T1000 (cell line): ENCODE measurements around the gene ARFGEF2.
"Not testable (repeated sequence)": the region's sequence is repeated elsewhere in the genome, so short reads cannot be mapped to it uniquely, and the experiment has no call there.

Experiments used
- DNase-seq: peaks from one replicate; lab custom pipeline; 2025; ENCODE audit warnings: mixed read lengths; lab: John Stamatoyannopoulos, UW

The ARFGEF2 gene

DNA sequence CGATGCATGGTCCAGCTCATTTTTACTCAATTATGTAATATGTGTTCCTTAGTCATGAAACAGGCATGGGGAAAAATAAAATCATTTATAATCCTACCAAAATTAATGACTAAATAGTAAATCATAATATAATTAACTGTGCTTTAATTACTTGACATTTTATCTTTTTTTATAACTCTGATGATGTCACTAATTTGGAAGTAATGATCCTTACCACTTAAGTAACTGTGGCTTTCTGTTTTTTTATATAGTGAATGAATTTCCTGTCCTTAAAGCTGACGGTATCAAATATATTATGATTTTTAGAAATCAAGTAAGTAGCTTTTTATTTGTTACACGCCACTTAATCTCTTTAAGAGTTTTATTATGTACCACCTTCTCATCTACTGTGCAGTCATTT, 156.8 kb downstream of the ARFGEF2 start:
- no peak for DNase-seq

DNA sequence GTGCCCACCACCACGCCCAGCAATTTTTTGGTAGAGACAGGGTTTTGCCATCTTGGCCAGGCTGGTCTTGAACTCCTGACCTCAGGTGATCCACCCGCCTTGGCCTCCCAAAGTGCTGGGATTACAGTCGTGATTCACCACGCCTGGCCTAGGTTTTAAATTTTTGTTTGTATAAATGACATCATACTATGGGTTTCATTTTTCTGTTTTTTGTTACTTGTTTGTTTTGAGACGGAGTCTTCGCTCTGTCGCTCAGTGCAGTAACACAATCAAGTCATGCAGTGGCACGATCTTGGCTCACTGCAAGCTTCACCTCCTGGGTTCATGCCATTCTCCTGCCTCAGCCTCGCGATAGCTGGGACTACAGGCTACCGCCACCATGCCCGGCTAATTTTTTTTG, 160.8 kb downstream of the ARFGEF2 start:
- not testable (repeated sequence) for DNase-seq
